GM19238 (cell line): ENCODE measurements around the gene SPATA31C2.
"Not testable (repeated sequence)": the region's sequence is repeated elsewhere in the genome, so short reads cannot be mapped to it uniquely, and the experiment has no call there.

Experiments
- DNase-seq: peaks from one replicate; pipeline ENCODE4 v3.0.0; 2011; ENCODE audit warnings: low spot score; ENCODE audit not compliant: insufficient read length

SPATA31C2 gene

GRCh38 chr9:88127700-88128300, 10.5 kb downstream of the SPATA31C2 start:
- DNase-seq = not testable (repeated sequence)

GRCh38 chr9:88123413-88123812, 14.9 kb downstream of the SPATA31C2 start:
- DNase-seq = not testable (repeated sequence)

GRCh38 chr9:88118121-88118520, 20.2 kb downstream of the SPATA31C2 start:
- not testable (repeated sequence) for DNase-seq

- not testable (repeated sequence) for DNase-seq
Observed at GRCh38 chr9:88114968-88115612, 23.2 kb downstream of the SPATA31C2 start.

- not testable (repeated sequence) for DNase-seq
Observed at GRCh38 chr9:88114283-88114967, 23.9 kb downstream of the SPATA31C2 start.

GRCh38 chr9:88113156-88114130, 24.8 kb downstream of the SPATA31C2 start:
- DNase-seq = not testable (repeated sequence)

- DNase-seq = no peak
Observed at GRCh38 chr9:88110026-88110425, 28.2 kb downstream of the SPATA31C2 start.

- DNase-seq = no peak
Observed at GRCh38 chr9:88108779-88109178, 29.5 kb downstream of the SPATA31C2 start.

GRCh38 chr9:88106492-88106891, 31.8 kb downstream of the SPATA31C2 start:
- DNase-seq = no peak

GRCh38 chr9:88092797-88093331, 45.4 kb downstream of the SPATA31C2 start:
- DNase-seq = no peak

- DNase-seq = no peak
Observed at GRCh38 chr9:88090151-88090581, 48.1 kb downstream of the SPATA31C2 start.

- no peak for DNase-seq
Observed at GRCh38 chr9:88087906-88088305, 50.4 kb downstream of the SPATA31C2 start.

GRCh38 chr9:88085476-88085875, 52.8 kb downstream of the SPATA31C2 start:
- no peak for DNase-seq

- DNase-seq = no peak
Observed at GRCh38 chr9:88084357-88085183, 53.7 kb downstream of the SPATA31C2 start.
